ENCODE results near the gene HID1. TPM values are rescaled to one million over a fixed set of nuclear protein-coding genes. Genes with fewer than 3 reads are reported as not detected.

HID1 gene
- total and polyA plus RNA-seq, 2 donors (not counting 1 experiment from before 2014, with no cell fraction given), result 3.9 to 4.0 TPM

DNA sequence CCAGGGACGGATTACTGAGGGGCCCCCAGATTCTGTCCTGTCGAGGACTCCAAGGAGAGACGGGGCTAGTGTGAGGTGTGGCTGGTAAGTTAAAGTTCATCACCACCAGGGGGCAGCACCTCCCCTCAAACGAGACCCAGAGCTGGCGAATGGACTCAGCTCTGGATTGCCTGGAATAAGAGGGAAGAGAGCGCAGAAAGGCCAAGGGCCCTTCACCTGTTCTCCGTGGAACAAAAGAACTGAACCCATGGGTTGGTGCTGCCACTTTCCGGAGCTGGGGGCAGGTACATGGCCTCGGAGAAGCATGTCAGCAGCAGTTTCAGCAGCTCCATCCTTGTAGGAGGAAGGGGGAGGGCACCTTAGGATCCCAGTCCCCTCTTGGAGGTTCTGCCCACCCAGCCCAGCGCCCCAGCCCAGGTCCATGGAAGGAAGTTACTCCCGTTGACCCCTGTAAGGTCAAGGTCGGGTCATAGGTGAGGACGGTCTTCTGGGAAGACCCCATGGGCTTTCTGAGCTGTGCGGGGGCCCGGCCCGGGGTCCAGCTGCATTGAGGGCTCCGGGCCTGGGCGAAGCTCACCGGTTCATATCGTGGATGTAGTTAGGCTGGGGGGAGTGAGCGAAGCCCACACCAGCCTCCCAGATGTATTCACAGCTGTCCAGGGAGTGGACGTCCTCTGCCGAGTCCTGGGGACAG is 10.8 kb downstream of the HID1 start:
- H3K9me3 Mint-ChIP-seq (ENCODE audit: insufficient read depth), result no peaks in the 10 kb centered on the region
- intact Hi-C loops (cut with micrococcal nuclease), result loop anchor here (1.0 to 2.0 kb wide), 8 partner anchors 25 to 451 kb away; partner anchors contain the start of genes CDR2L, KCTD2, MIF4GD and MRPL58
- H3K4me2 ChIP-seq (replicated peaks; ENCODE audit: low read depth, low read length, poor library complexity, severe bottlenecking), result peak overlapping the region; percentile 26
- peak; percentile 87 for DNase-seq
- no peaks in the 10 kb centered on the region for H3K9me3 ChIP-seq (ENCODE audit: control extremely low read depth in 1 of 3, control insufficient read depth in 2 of 3, insufficient read depth in 1 of 3, low read length in 2 of 3)
- H3K4me1 Mint-ChIP-seq, result peaks cover 7% of the 10 kb centered on the region
- POLR2A ChIA-PET, result interaction anchor here (0.9 to 1.5 kb wide), 3 partner anchors 51 to 240 kb away, joined by 3 to 5 read pairs (median 3); partner anchors contain the start of genes MRPL58 and NT5C
- no peak overlapping the region for H3K4me3 Mint-ChIP-seq
- peaks cover 0 to 10% (median 0%) of the 10 kb centered on the region in 4 experiments for H3K27me3 ChIP-seq (replicated peaks in 1 of 4; ENCODE audit: control extremely low read depth in 1 of 4, control insufficient read depth in 3 of 4, insufficient read depth in 4 of 4, low read length in 3 of 4)
- ATAC-seq (ENCODE audit: low read depth), result peak; percentile 72
- H3K36me3 ChIP-seq (replicated peaks in 1 of 2; ENCODE audit: control extremely low read depth in 1 of 2, control insufficient read depth in 1 of 2, extremely low read depth in 1 of 2, insufficient read depth in 2 of 2, low read length in 1 of 2), result no peaks in the 10 kb centered on the region
- peaks cover 11% of the 10 kb centered on the region for H3K27me3 Mint-ChIP-seq
- H3K4me3 ChIP-seq (ENCODE audit: control extremely low read depth in 1 of 5, extremely low read depth in 1 of 5, insufficient read depth in 1 of 5, low read depth in 2 of 5, low read length in 4 of 5), result no peak overlapping the region
- H3K27ac Mint-ChIP-seq, result no peak overlapping the region
- CTCF ChIA-PET, result interaction anchor here (0.6 to 4.9 kb wide), 67 partner anchors 8 to 792 kb away, joined by 3 to 139 read pairs (median 4); partner anchors contain the start of genes ARMC7, ATP5PD, CDR2L and HID1
- no peaks in the 10 kb centered on the region for H3K79me2 ChIP-seq (ENCODE audit: control insufficient read depth, insufficient read depth, low read length)
- no peak overlapping the region for H3K9ac ChIP-seq (ENCODE audit: low read length)
- no peaks in the 10 kb centered on the region for H4K20me1 ChIP-seq (ENCODE audit: control insufficient read depth, insufficient read depth, low read length, poor library complexity, severe bottlenecking)
- no peak overlapping the region for H3K27ac ChIP-seq (ENCODE audit: low read length in 2 of 2)
- WGBS (ENCODE audit: insufficient coverage), result 39% methylated on average over 14 of the region's 23 CpGs
- H3K4me1 ChIP-seq (ENCODE audit: control insufficient read depth in 2 of 2, insufficient read depth in 2 of 2, low read length in 2 of 2), result peaks cover 2 to 16% of the 10 kb centered on the region in 2 donors
- TF ChIP-seq, protein P1, sequence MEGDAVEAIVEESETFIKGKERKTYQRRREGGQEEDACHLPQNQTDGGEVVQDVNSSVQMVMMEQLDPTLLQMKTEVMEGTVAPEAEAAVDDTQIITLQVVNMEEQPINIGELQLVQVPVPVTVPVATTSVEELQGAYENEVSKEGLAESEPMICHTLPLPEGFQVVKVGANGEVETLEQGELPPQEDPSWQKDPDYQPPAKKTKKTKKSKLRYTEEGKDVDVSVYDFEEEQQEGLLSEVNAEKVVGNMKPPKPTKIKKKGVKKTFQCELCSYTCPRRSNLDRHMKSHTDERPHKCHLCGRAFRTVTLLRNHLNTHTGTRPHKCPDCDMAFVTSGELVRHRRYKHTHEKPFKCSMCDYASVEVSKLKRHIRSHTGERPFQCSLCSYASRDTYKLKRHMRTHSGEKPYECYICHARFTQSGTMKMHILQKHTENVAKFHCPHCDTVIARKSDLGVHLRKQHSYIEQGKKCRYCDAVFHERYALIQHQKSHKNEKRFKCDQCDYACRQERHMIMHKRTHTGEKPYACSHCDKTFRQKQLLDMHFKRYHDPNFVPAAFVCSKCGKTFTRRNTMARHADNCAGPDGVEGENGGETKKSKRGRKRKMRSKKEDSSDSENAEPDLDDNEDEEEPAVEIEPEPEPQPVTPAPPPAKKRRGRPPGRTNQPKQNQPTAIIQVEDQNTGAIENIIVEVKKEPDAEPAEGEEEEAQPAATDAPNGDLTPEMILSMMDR (IDR thresholded peaks at IDR 0.05), result peak; percentile 88
- no peak for TF ChIP-seq EZH2 (IDR thresholded peaks at IDR 0.05; ENCODE audit: borderline replicate concordance, insufficient read depth, low read depth, low read length, poor library complexity, severe bottlenecking)
- peak overlapping the region; percentile 26 for H2AFZ ChIP-seq (ENCODE audit: insufficient read depth, low read depth, low read length, poor library complexity, severe bottlenecking)

Data from B cell (primary cell).